ENCODE measurements around the gene KRIT1. TPM values are rescaled to one million over a fixed set of nuclear protein-coding genes. Genes with fewer than 3 reads are reported as not detected.
"Not testable (repeated sequence)": the region's sequence is repeated elsewhere in the genome, so short reads cannot be mapped to it uniquely, and the experiment has no call there.

Gene KRIT1
- total RNA-seq, 1 experiment from 2014 or later = 34.1 TPM

GRCh38 chr7:92169529-92169928 lies 76.2 kb downstream of the KRIT1 start:
- H3K4me1 Mint-ChIP-seq; H3K27ac Mint-ChIP-seq; H3K4me3 Mint-ChIP-seq; ATAC-seq; H3K9me3 Mint-ChIP-seq; H3K27me3 Mint-ChIP-seq (ENCODE audit: low read depth); DNase-seq (ENCODE audit: low spot score); POLR2A ChIA-PET; H3K36me3 Mint-ChIP-seq: not testable (repeated sequence)
- CTCF ChIA-PET = interaction anchor here (1.8 kb wide), 1 partner anchor 10 kb away, joined by 7 read pairs; the partner anchor contains the start of gene LRRD1

DNA sequence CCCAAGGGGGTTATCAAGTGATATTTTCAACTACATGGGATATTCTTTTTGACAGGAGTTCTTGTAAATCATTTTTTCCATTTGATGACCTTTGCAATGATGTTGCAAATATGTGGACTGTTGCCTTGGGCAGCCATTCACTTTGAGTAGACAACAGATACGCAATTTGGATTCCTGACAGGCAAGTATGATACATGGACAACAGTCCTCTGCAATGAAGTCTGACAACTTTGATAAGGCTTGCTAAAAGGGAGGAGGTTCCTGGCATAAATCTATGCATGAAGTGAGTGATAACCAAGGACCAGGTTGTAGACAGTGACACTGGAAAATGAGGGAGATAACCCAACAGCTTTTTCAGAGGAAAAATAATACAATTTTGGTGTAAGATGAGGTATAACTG lies 84.4 kb downstream of the KRIT1 start:
- no peaks in the 10 kb centered on the region for H3K4me1 Mint-ChIP-seq
- no peaks in the 10 kb centered on the region for H3K9me3 Mint-ChIP-seq
- TF ChIP-seq FOXP1 (CRISPR knock-in tag; IDR thresholded peaks at IDR 0.05; ENCODE audit: borderline replicate concordance) (no peak), ERG (CRISPR knock-in tag; IDR thresholded peaks at IDR 0.05) (no peak), ZNF317 (CRISPR knock-in tag; IDR thresholded peaks at IDR 0.05; ENCODE audit: borderline replicate concordance, low read depth) (no peak), FOXK1 (CRISPR knock-in tag; IDR thresholded peaks at IDR 0.05) (no peak), NFATC4 (CRISPR knock-in tag; IDR thresholded peaks at IDR 0.05) (no peak), IRF2 (CRISPR knock-in tag; IDR thresholded peaks at IDR 0.05; ENCODE audit: borderline replicate concordance, low read depth) (no peak), ZNF425 (CRISPR knock-in tag; conservative IDR thresholded peaks at IDR 0.05) (no peak)
- TF ChIP-seq, protein P1, sequence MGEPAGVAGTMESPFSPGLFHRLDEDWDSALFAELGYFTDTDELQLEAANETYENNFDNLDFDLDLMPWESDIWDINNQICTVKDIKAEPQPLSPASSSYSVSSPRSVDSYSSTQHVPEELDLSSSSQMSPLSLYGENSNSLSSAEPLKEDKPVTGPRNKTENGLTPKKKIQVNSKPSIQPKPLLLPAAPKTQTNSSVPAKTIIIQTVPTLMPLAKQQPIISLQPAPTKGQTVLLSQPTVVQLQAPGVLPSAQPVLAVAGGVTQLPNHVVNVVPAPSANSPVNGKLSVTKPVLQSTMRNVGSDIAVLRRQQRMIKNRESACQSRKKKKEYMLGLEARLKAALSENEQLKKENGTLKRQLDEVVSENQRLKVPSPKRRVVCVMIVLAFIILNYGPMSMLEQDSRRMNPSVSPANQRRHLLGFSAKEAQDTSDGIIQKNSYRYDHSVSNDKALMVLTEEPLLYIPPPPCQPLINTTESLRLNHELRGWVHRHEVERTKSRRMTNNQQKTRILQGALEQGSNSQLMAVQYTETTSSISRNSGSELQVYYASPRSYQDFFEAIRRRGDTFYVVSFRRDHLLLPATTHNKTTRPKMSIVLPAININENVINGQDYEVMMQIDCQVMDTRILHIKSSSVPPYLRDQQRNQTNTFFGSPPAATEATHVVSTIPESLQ (CRISPR knock-in tag; IDR thresholded peaks at IDR 0.05) = no peak
- ChIA-PET POLR2A (no interaction called here), CTCF (no interaction called here)
- no peak for ATAC-seq
- DNase-seq (ENCODE audit: low spot score) = no peak
- H3K36me3 Mint-ChIP-seq = no peaks in the 10 kb centered on the region
- no peak overlapping the region for H3K27ac Mint-ChIP-seq
- H3K4me3 Mint-ChIP-seq = no peak overlapping the region
- H3K27me3 Mint-ChIP-seq (ENCODE audit: low read depth) = no peaks in the 10 kb centered on the region

DNA sequence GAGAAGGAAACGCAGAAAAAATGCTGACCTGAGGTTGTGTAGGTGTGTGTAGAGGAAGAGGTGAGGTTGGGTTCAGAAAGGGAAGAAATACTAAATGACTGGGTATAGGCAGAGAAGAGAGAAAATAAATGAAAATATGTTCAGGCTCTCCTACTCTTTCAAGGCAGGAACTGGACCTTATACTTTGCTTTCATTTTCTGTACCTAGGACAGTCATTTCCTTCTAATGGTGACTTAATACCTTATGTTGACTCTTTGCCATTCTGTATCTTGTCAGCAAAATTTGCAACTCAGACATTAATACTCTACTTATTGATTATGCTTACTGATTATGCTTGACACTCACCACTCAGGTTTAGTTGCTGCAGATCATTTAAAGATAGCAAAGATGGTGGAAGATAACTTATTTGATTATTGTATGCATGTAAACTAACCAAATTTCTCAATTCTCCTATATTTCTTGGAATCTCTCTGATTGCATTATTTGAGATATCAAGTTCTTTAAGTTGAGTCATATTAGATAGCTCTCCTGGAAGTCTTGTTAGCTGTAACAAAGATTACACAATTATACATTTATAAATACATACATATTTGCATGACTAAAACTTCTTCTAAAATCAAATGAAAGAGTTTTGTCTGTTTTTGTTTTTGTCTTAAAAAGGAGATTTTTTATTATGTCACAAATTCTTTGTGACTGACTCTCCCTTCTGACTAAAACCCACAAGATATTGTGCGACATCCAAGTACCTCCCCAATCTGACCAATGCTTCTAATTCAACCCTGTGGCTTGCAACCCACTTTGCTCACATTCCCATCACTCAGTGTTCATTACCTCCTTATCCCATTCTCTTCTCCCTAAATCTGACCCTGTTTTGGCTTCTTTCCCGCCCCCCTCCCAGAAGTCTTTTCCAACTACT lies 86.8 kb downstream of the KRIT1 start:
- Mint-ChIP-seq H3K4me3 (no peak overlapping the region), H3K27ac (no peak overlapping the region), H3K36me3 (no peaks in the 10 kb centered on the region), H3K4me1 (no peaks in the 10 kb centered on the region), H3K27me3 (ENCODE audit: low read depth) (no peaks in the 10 kb centered on the region; the same call in 1 of the 2 replicates), H3K9me3 (no peaks in the 10 kb centered on the region)
- no peak for TF ChIP-seq KAT7 (CRISPR knock-in tag; IDR thresholded peaks at IDR 0.05; ENCODE audit: borderline replicate concordance)
- no peak for TF ChIP-seq ERG (CRISPR knock-in tag; IDR thresholded peaks at IDR 0.05)
- no peak for TF ChIP-seq TP53 (CRISPR knock-in tag; IDR thresholded peaks at IDR 0.05)
- TF ChIP-seq, protein P2, sequence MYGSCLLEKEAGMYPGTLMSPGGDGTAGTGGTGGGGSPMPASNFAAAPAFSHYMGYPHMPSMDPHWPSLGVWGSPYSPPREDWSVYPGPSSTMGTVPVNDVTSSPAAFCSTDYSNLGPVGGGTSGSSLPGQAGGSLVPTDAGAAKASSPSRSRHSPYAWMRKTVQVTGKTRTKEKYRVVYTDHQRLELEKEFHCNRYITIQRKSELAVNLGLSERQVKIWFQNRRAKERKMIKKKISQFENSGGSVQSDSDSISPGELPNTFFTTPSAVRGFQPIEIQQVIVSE (CRISPR knock-in tag; IDR thresholded peaks at IDR 0.05; ENCODE audit: borderline replicate concordance) = no peak
- TF ChIP-seq ETV6 (CRISPR knock-in tag; IDR thresholded peaks at IDR 0.05) = no peak
- no peak for TF ChIP-seq SP1 (CRISPR knock-in tag; conservative IDR thresholded peaks at IDR 0.05)
- TF ChIP-seq, protein P3, sequence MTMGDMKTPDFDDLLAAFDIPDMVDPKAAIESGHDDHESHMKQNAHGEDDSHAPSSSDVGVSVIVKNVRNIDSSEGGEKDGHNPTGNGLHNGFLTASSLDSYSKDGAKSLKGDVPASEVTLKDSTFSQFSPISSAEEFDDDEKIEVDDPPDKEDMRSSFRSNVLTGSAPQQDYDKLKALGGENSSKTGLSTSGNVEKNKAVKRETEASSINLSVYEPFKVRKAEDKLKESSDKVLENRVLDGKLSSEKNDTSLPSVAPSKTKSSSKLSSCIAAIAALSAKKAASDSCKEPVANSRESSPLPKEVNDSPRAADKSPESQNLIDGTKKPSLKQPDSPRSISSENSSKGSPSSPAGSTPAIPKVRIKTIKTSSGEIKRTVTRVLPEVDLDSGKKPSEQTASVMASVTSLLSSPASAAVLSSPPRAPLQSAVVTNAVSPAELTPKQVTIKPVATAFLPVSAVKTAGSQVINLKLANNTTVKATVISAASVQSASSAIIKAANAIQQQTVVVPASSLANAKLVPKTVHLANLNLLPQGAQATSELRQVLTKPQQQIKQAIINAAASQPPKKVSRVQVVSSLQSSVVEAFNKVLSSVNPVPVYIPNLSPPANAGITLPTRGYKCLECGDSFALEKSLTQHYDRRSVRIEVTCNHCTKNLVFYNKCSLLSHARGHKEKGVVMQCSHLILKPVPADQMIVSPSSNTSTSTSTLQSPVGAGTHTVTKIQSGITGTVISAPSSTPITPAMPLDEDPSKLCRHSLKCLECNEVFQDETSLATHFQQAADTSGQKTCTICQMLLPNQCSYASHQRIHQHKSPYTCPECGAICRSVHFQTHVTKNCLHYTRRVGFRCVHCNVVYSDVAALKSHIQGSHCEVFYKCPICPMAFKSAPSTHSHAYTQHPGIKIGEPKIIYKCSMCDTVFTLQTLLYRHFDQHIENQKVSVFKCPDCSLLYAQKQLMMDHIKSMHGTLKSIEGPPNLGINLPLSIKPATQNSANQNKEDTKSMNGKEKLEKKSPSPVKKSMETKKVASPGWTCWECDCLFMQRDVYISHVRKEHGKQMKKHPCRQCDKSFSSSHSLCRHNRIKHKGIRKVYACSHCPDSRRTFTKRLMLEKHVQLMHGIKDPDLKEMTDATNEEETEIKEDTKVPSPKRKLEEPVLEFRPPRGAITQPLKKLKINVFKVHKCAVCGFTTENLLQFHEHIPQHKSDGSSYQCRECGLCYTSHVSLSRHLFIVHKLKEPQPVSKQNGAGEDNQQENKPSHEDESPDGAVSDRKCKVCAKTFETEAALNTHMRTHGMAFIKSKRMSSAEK (CRISPR knock-in tag; IDR thresholded peaks at IDR 0.05; ENCODE audit: borderline replicate concordance) = no peak
- TF ChIP-seq, protein P4, sequence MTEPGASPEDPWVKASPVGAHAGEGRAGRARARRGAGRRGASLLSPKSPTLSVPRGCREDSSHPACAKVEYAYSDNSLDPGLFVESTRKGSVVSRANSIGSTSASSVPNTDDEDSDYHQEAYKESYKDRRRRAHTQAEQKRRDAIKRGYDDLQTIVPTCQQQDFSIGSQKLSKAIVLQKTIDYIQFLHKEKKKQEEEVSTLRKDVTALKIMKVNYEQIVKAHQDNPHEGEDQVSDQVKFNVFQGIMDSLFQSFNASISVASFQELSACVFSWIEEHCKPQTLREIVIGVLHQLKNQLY (CRISPR knock-in tag; IDR thresholded peaks at IDR 0.05) = no peak
- POLR2A ChIA-PET = interaction anchor here (0.7 kb wide), 1 partner anchor 20 kb away, joined by 4 read pairs; no protein-coding TSS in a partner anchor
- DNase-seq (ENCODE audit: low spot score) = no peak
- CTCF ChIA-PET = no interaction called here
- ATAC-seq = no peak
